DOHH2 (cell line): ENCODE data around the gene QKI.

Experiments
- H3F3A ChIP-seq: fragments of 200-600 bp; sonication (generic), shearing (Covaris generic); 2 replicates; pipeline ENCODE4 v1.6.0; 2016; ENCODE audit warnings: antibody characterized with exemption, mild to moderate bottlenecking; ENCODE audit not compliant: control insufficient read depth, insufficient read depth
- H3K27ac ChIP-seq: fragments of 200-600 bp; sonication (generic); 2 replicates; pipeline ENCODE4 v1.5.1; 2014; ENCODE audit warnings: low read depth, mild to moderate bottlenecking, low read length, moderate library complexity
- H3K27me3 ChIP-seq: fragments of 200-600 bp; sonication (generic); 2 replicates; pipeline ENCODE4 v1.6.1; 2014; ENCODE audit warnings: mild to moderate bottlenecking, low read length, mixed read lengths; ENCODE audit not compliant: control insufficient read depth
- H3K36me3 ChIP-seq: fragments of 200-600 bp; sonication (generic); 2 replicates; pipeline ENCODE4 v1.6.1; 2014; ENCODE audit warnings: mild to moderate bottlenecking, low read length, moderate library complexity, mixed read lengths; ENCODE audit not compliant: control insufficient read depth
- H3K4me1 ChIP-seq: fragments of 200-600 bp; sonication (generic); 2 replicates; pipeline ENCODE4 v1.6.1; 2014; ENCODE audit warnings: mild to moderate bottlenecking, low read length, mixed read lengths; ENCODE audit not compliant: control insufficient read depth
- H3K4me2 ChIP-seq: fragments of 200-600 bp; sonication (generic); 2 replicates; pipeline ENCODE4 v1.6.0; 2014; ENCODE audit warnings: mild to moderate bottlenecking, low read length, moderate library complexity
- H3K4me3 ChIP-seq: fragments of 200-600 bp; sonication (generic); 2 replicates; pipeline ENCODE4 v1.5.1; 2014; ENCODE audit warnings: mild to moderate bottlenecking, low read length, mixed read lengths
- H3K79me2 ChIP-seq: fragments of 200-600 bp; sonication (generic); 2 replicates; pipeline ENCODE4 v1.6.1; 2014; ENCODE audit warnings: mild to moderate bottlenecking, low read length, mixed read lengths; ENCODE audit not compliant: control insufficient read depth
- H3K9me2 ChIP-seq: fragments of 200-600 bp; sonication (generic); replicated peaks from 2 replicates; pipeline ENCODE4 v1.6.1; 2014; ENCODE audit warnings: mild to moderate bottlenecking, low read length, mixed read lengths; ENCODE audit not compliant: control insufficient read depth
- H3K9me3 ChIP-seq: fragments of 200-600 bp; sonication (generic); 2 replicates; pipeline ENCODE4 v1.6.1; 2014; ENCODE audit warnings: antibody characterized with exemption, low read length, mixed read lengths; ENCODE audit not compliant: control insufficient read depth, insufficient read depth
- H4K20me1 ChIP-seq: fragments of 200-600 bp; sonication (generic); 2 replicates; pipeline ENCODE4 v1.6.0; 2014; ENCODE audit warnings: low read depth, mild to moderate bottlenecking, antibody characterized with exemption, low read length, moderate library complexity; ENCODE audit not compliant: control insufficient read depth, insufficient read depth
- CTCF ChIP-seq: fragments of 200-600 bp; sonication (generic); IDR thresholded peaks from one replicate; pipeline ENCODE4 v1.5.1; 2014; ENCODE audit warnings: antibody characterized with exemption, mild to moderate bottlenecking, low read depth, low read length; ENCODE audit not compliant: poor library complexity, severe bottlenecking
- EZH2phosphoT487 ChIP-seq: fragments of 200-600 bp; sonication (generic); IDR thresholded peaks from 2 replicates; pipeline ENCODE4 v1.6.1; 2017; ENCODE audit warnings: borderline replicate concordance, mild to moderate bottlenecking, antibody characterized with exemption, low read length, moderate library complexity, mixed read lengths

QKI gene

GRCh38 chr6:163573503-163574179 is 159.1 kb downstream of the QKI start:
- no peak overlapping the region for H3K4me2 ChIP-seq
- no peak for TF ChIP-seq CTCF
- no peak for TF ChIP-seq EZH2phosphoT487
- H4K20me1 ChIP-seq, result no peaks in the 10 kb centered on the region
- no peak overlapping the region for H3K4me3 ChIP-seq
- no peaks in the 10 kb centered on the region for H3K79me2 ChIP-seq
- no peak overlapping the region for H3K27ac ChIP-seq
- H3K36me3 ChIP-seq, result peaks cover 9% of the 10 kb centered on the region
- H3F3A ChIP-seq, result no peaks in the 10 kb centered on the region
- no peaks in the 10 kb centered on the region for H3K27me3 ChIP-seq
- no peaks in the 10 kb centered on the region for H3K9me2 ChIP-seq
- H3K9me3 ChIP-seq, result no peaks in the 10 kb centered on the region
- no peaks in the 10 kb centered on the region for H3K4me1 ChIP-seq

GRCh38 chr6:163576114-163576513 is 161.6 kb downstream of the QKI start:
- Histone ChIP-seq H4K20me1 (no peaks in the 10 kb centered on the region), H3K4me1 (no peaks in the 10 kb centered on the region)

GRCh38 chr6:163577404-163577803 is 162.9 kb downstream of the QKI start:
- Histone ChIP-seq H3K27ac (no peak overlapping the region), H3K4me1 (no peaks in the 10 kb centered on the region), H3F3A (no peaks in the 10 kb centered on the region), H3K4me3 (no peak overlapping the region), H3K27me3 (no peaks in the 10 kb centered on the region), H3K79me2 (no peaks in the 10 kb centered on the region), H4K20me1 (no peaks in the 10 kb centered on the region), H3K36me3 (no peaks in the 10 kb centered on the region), H3K9me3 (no peaks in the 10 kb centered on the region), H3K4me2 (no peak overlapping the region), H3K9me2 (no peaks in the 10 kb centered on the region)
- TF ChIP-seq CTCF (no peak), EZH2phosphoT487 (no peak)

More at GRCh38 chr6:163576114-163576513, 161.6 kb downstream of the QKI start:
- TF ChIP-seq EZH2phosphoT487, result no peak
- TF ChIP-seq CTCF, result no peak
- 0 out of 2 replicates have a peak, but pooled peaks cover 2% of the 10 kb centered on the region for H3K36me3 ChIP-seq
- no peak overlapping the region for H3K27ac ChIP-seq
- no peaks in the 10 kb centered on the region for H3F3A ChIP-seq
- H3K9me2 ChIP-seq, result no peaks in the 10 kb centered on the region
- H3K4me3 ChIP-seq, result no peak overlapping the region
- H3K79me2 ChIP-seq, result no peaks in the 10 kb centered on the region
- H3K9me3 ChIP-seq, result no peaks in the 10 kb centered on the region
- no peaks in the 10 kb centered on the region for H3K27me3 ChIP-seq
- no peak overlapping the region for H3K4me2 ChIP-seq
